Breast epithelium (tissue), 3 donors: ENCODE data around the gene GPR27.

Experiments used
- POLR2A ChIP-seq: fragments of 450-650 bp; IDR thresholded peaks from one replicate; pipeline ENCODE4 v1.6.1; 2016; ENCODE audit warnings: antibody characterized with exemption, mild to moderate bottlenecking, moderate library complexity
- POLR2AphosphoS5 ChIP-seq, 3 donors: sonication (generic); formaldehyde crosslinking; IDR thresholded peaks; one replicate each; pipeline ENCODE4 v1.6.1; 2017; ENCODE audit warnings: antibody characterized with exemption in 3 of 3
- TF ChIP-seq, protein P1 (sequence below), 3 donors: fragments of 450-650 bp; IDR thresholded peaks; one replicate each; pipeline ENCODE4 v1.5.1; 2016 to 2017; ENCODE audit warnings: antibody characterized with exemption in 3 of 3, mild to moderate bottlenecking in 3 of 3, moderate library complexity in 3 of 3

DNA sequence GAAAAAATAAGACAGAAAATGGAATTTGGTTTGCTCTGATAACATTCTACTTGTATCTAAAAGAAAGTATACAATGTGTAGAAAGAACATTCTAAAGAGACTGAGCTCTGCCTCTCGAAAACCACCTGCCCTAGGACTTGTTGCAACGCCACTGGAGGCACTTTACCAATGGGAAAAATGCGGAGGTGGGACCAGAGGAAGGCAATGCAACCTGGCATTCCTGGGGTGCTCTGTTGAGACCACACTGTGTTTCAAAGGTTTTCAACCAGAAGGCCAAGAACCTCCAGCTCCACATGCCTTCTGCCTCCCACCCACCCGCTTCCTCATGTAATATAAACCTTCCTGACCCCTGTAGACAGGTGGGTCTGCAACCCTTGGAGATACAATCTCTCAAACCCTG is 26.8 kb downstream of the GPR27 start:
- TF ChIP-seq, protein P1, sequence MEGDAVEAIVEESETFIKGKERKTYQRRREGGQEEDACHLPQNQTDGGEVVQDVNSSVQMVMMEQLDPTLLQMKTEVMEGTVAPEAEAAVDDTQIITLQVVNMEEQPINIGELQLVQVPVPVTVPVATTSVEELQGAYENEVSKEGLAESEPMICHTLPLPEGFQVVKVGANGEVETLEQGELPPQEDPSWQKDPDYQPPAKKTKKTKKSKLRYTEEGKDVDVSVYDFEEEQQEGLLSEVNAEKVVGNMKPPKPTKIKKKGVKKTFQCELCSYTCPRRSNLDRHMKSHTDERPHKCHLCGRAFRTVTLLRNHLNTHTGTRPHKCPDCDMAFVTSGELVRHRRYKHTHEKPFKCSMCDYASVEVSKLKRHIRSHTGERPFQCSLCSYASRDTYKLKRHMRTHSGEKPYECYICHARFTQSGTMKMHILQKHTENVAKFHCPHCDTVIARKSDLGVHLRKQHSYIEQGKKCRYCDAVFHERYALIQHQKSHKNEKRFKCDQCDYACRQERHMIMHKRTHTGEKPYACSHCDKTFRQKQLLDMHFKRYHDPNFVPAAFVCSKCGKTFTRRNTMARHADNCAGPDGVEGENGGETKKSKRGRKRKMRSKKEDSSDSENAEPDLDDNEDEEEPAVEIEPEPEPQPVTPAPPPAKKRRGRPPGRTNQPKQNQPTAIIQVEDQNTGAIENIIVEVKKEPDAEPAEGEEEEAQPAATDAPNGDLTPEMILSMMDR (IDR thresholded peaks at IDR 0.05) = no peak
- TF ChIP-seq POLR2A (no peak), POLR2AphosphoS5 (IDR thresholded peaks at IDR 0.05) (no peak)
